ENCODE data around the gene MCEMP1. TPM values are rescaled to one million over a fixed set of nuclear protein-coding genes. Genes with fewer than 3 reads are reported as not detected.
A peak's percentile ranks its signal among the peaks of the same experiment; 100 is the strongest.

Gene MCEMP1
- total and polyA plus RNA-seq, 2 of the 13 experiments (the other 11 are each of a cell fraction or from before 2014, with no cell fraction given), result not detected

DNA sequence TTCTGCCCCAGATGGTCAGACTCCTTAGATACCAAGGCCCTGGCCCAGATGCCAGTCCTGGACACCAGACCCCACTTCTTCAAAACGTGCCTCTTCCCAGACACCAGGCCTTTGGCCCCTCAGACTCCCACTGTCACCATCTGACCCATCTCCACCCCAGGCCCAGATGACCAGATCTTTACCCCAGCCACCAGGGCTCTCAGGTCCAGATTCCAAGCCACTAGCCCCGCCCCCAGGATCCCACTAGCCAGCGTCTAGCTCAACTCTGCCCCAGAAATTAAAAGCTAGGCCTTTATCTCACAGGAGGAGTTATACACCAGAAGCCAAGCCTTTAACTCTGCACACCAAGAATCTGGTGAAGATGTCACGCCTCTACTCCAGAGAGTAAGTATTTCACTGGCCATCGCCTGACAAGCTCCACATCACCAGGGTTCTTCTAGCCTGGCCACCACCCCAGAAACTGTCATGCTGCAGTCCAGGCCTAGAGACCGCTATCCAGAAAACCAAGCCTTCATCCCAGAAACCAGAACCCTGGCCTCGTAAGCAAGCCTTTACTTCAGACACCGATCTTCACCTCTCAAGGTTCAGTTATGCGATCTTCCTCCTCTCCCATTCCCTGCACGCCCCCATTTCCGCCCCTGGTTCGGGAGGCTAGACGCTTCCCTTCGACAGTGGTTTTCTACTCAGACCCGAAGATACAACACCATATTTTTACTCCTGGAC lies 48.1 kb upstream of the MCEMP1 start (continued):
- TF ChIP-seq, protein P1, sequence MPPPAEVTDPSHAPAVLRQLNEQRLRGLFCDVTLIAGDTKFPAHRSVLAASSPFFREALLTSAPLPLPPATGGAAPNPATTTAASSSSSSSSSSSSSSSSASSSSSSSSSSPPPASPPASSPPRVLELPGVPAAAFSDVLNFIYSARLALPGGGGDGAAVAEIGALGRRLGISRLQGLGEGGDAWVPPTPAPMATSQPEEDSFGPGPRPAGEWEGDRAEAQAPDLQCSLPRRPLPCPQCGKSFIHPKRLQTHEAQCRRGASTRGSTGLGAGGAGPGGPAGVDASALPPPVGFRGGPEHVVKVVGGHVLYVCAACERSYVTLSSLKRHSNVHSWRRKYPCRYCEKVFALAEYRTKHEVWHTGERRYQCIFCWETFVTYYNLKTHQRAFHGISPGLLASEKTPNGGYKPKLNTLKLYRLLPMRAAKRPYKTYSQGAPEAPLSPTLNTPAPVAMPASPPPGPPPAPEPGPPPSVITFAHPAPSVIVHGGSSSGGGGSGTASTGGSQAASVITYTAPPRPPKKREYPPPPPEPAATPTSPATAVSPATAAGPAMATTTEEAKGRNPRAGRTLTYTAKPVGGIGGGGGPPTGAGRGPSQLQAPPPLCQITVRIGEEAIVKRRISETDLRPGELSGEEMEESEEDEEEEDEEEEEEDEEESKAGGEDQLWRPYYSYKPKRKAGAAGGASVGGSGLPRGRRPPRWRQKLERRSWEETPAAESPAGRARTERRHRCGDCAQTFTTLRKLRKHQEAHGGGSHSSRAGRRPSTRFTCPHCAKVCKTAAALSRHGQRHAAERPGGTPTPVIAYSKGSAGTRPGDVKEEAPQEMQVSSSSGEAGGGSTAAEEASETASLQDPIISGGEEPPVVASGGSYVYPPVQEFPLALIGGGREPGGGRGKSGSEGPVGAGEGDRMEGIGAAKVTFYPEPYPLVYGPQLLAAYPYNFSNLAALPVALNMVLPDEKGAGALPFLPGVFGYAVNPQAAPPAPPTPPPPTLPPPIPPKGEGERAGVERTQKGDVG (CRISPR knock-in tag; IDR thresholded peaks at IDR 0.05; ENCODE audit: borderline replicate concordance), result 0 out of 2 replicates have a peak, but pooled peaks have one; percentile 55
- TF ChIP-seq ERF (CRISPR knock-in tag; IDR thresholded peaks at IDR 0.05), result 0 out of 2 replicates have a peak, but pooled peaks have one; percentile 7
- no peak for TF ChIP-seq CREB3 (CRISPR knock-in tag; IDR thresholded peaks at IDR 0.05)
- no peak for TF ChIP-seq RFX1 (IDR thresholded peaks at IDR 0.05)
- TF ChIP-seq ZNF878 (CRISPR knock-in tag; IDR thresholded peaks at IDR 0.05), result no peak
- TF ChIP-seq MAX (IDR thresholded peaks at IDR 0.05), result no peak
- TF ChIP-seq ZNF451 (CRISPR knock-in tag; IDR thresholded peaks at IDR 0.05), result 0 out of 2 replicates have a peak, but pooled peaks have one; percentile 10
- TF ChIP-seq ZNF672 (CRISPR knock-in tag; IDR thresholded peaks at IDR 0.05), result no peak
- 0 out of 2 replicates have a peak, but pooled peaks have one; percentile 14 for TF ChIP-seq ZNF891 (CRISPR knock-in tag; IDR thresholded peaks at IDR 0.05)
- TF ChIP-seq ZBTB43 (CRISPR knock-in tag; conservative IDR thresholded peaks at IDR 0.05), result no peak
- TF ChIP-seq ELF3 (CRISPR knock-in tag; IDR thresholded peaks at IDR 0.05), result 0 out of 2 replicates have a peak, but pooled peaks have one; percentile 6
- 0 out of 2 replicates have a peak, but pooled peaks have one; percentile 4 for TF ChIP-seq IRF2 (CRISPR knock-in tag; IDR thresholded peaks at IDR 0.05)
- 0 out of 2 replicates have a peak, but pooled peaks have one; percentile 32 for TF ChIP-seq ZNF749 (CRISPR knock-in tag; IDR thresholded peaks at IDR 0.05; ENCODE audit: borderline replicate concordance)
- TF ChIP-seq MED13 (CRISPR knock-in tag; IDR thresholded peaks at IDR 0.05), result no peak
- TF ChIP-seq ZNF678 (CRISPR knock-in tag; IDR thresholded peaks at IDR 0.05), result no peak
- TF ChIP-seq ZNF83 (CRISPR knock-in tag; IDR thresholded peaks at IDR 0.05; ENCODE audit: borderline replicate concordance), result no peak
- no peak for TF ChIP-seq ZBTB38 (CRISPR knock-in tag; IDR thresholded peaks at IDR 0.05)

All from HepG2 (cell line).